HEK293 (cell line): ENCODE data around the gene IL31RA.

Experiments
- CTCF ChIP-seq: fragments of 450-650 bp; formaldehyde crosslinking; IDR thresholded peaks from 2 replicates; pipeline ENCODE4 v1.5.1; 2016; ENCODE audit warnings: missing biosample characterization, missing genetic modification characterization
- WT1 ChIP-seq: fragments of 450-650 bp; formaldehyde crosslinking; IDR thresholded peaks from 2 replicates; pipeline ENCODE4 v1.5.1; 2016; ENCODE audit warnings: missing biosample characterization, missing genetic modification characterization
- YY1 ChIP-seq: fragments of 450-650 bp; formaldehyde crosslinking; IDR thresholded peaks from 2 replicates; pipeline ENCODE4 v1.5.1; 2018; ENCODE audit warnings: missing biosample characterization, missing genetic modification characterization
- ZBTB48 ChIP-seq: fragments of 450-650 bp; formaldehyde crosslinking; IDR thresholded peaks from 2 replicates; pipeline ENCODE4 v1.5.1; 2016; ENCODE audit warnings: missing biosample characterization, missing genetic modification characterization
- ZBTB7A ChIP-seq: fragments of 450-650 bp; formaldehyde crosslinking; IDR thresholded peaks from 2 replicates; pipeline ENCODE4 v1.5.1; 2016; ENCODE audit warnings: low read depth, missing biosample characterization, missing genetic modification characterization
- ZNF362 ChIP-seq: fragments of 450-650 bp; formaldehyde crosslinking; IDR thresholded peaks from 2 replicates; pipeline ENCODE4 v1.5.1; 2016; ENCODE audit warnings: missing biosample characterization, missing genetic modification characterization

GRCh38 chr5:55905251-55905650 is 54.1 kb downstream of the IL31RA start:
- TF ChIP-seq CTCF (tag by site-specific recombination) (no peak), YY1 (tag by site-specific recombination) (no peak), ZBTB48 (tag by site-specific recombination) (no peak), ZBTB7A (tag by site-specific recombination) (no peak), WT1 (tag by site-specific recombination) (no peak), ZNF362 (no peak)
